Lower lobe of right lung (tissue), 2 donors: ENCODE measurements around the gene TENM4. TPM values are rescaled to one million over a fixed set of nuclear protein-coding genes. Genes with fewer than 3 reads are reported as not detected.

Source experiments
- ATAC-seq, 2 donors: fragments of 200-7000 bp; cut with Tn5 transposase; one replicate each; pipeline ENCODE4 v1.9.1; 2020 to 2022; ENCODE audit warnings: mild to moderate bottlenecking in 2 of 2, moderate library complexity in 2 of 2
- DNase-seq: peaks from one replicate; pipeline ENCODE4 v3.0.0-alpha.2; 2020
- H3K27ac ChIP-seq: fragments of 200-600 bp; one replicate; pipeline ENCODE4 v1.8.0; 2022
- H3K27me3 ChIP-seq: fragments of 200-600 bp; one replicate; pipeline ENCODE4 v1.8.0; 2022; ENCODE audit warnings: low read depth
- H3K36me3 ChIP-seq: fragments of 200-600 bp; one replicate; pipeline ENCODE4 v1.8.0; 2022; ENCODE audit warnings: mild to moderate bottlenecking
- H3K4me1 ChIP-seq: fragments of 200-600 bp; one replicate; pipeline ENCODE4 v1.8.0; 2022
- H3K4me3 ChIP-seq: fragments of 200-600 bp; one replicate; pipeline ENCODE4 v1.8.0; 2022; ENCODE audit warnings: mild to moderate bottlenecking
- H3K9me3 ChIP-seq: fragments of 200-600 bp; one replicate; pipeline ENCODE4 v1.8.0; 2022
- CTCF ChIP-seq: fragments of 200-600 bp; IDR thresholded peaks from one replicate; pipeline ENCODE4 v1.8.0; 2022; ENCODE audit warnings: antibody characterized with exemption, mild to moderate bottlenecking
- intact Hi-C: fragments of 100-400 bp; cut with DNase I; formaldehyde crosslinking; loops from one replicate; pipeline ENCODE4 v1.11.0; 2022
- total RNA-seq: library from RNA; stranded (reverse); fragmentation: NEBNext Ultra II Directional; extraction: Animal tissue kit (Norgen Biotek cat#: 25700); gene quantifications from one replicate; pipeline ENCODE4 v1.2.1, GENCODE V29; 2021
- donor health status: DM: no; HTN: yes; CAD: no; lungs with severe emphysema.

Gene TENM4
- total RNA-seq, 1 donor from 2014 or later, result 1.1 TPM

GRCh38 chr11:78784321-78785061 lies 656.3 kb downstream of the TENM4 start:
- DNase-seq, result no peak
- intact Hi-C loops, result no loop called here
- no peak for TF ChIP-seq CTCF
- no peak for ATAC-seq
- H3K4me1 ChIP-seq, result peaks cover 12% of the 10 kb centered on the region
- H3K27me3 ChIP-seq, result no peaks in the 10 kb centered on the region
- H3K4me3 ChIP-seq, result no peak overlapping the region
- no peaks in the 10 kb centered on the region for H3K36me3 ChIP-seq
- no peak overlapping the region for H3K27ac ChIP-seq
- H3K9me3 ChIP-seq, result no peaks in the 10 kb centered on the region

DNA sequence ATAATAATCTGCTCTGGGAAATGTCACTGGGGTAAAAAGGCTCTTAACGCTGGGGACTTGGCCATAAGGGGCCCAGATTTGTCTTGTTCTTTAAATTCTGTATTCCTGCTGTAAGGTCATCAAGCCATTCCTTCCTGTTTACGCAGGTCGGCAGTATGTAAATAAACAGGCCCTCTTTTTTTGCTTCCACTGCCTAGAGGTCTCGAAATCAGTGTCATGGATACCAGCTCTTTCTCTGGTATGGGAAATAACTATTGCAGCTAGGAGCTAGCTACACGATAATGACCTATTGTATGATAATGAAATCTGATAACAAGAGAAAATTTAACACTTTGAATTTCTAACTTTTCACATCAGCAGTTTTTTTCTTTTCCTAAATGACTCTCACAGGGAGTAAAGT lies 657.0 kb downstream of the TENM4 start:
- TF ChIP-seq CTCF, result no peak

DNA sequence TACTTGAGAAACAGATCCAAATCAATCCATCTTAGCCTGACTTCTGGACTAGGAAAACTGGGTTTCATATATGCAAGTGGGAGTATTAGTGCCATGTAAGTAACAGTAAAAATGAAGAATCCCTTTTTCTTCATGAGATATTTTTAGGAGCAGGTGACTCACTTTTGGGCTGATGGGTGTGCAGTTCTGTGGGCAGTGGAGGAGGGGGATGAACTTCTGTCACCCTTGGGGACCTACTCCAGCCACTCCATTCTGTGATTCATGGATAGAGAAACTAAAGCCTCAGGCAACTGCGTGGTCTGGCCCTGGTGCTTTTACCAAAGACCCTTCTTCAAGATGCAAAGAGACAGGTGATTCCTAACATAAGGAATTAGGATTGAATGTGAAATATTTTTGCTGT lies 657.5 kb downstream of the TENM4 start:
- no peaks in the 10 kb centered on the region for H3K27me3 ChIP-seq
- no peak overlapping the region for H3K4me3 ChIP-seq
- ATAC-seq, result no peak
- peaks cover under 1% of the 10 kb centered on the region for H3K4me1 ChIP-seq
- TF ChIP-seq CTCF, result no peak
- intact Hi-C loops, result no loop called here
- H3K27ac ChIP-seq, result no peak overlapping the region
- DNase-seq, result no peak
- H3K36me3 ChIP-seq, result no peaks in the 10 kb centered on the region
- H3K9me3 ChIP-seq, result no peaks in the 10 kb centered on the region

More for the DNA sequence above, 657.0 kb downstream of the TENM4 start:
- no peaks in the 10 kb centered on the region for H3K27me3 ChIP-seq
- H3K4me1 ChIP-seq, result peaks cover 6% of the 10 kb centered on the region
- ATAC-seq, result no peak
- DNase-seq, result no peak
- intact Hi-C loops, result no loop called here
- no peak overlapping the region for H3K4me3 ChIP-seq
- H3K36me3 ChIP-seq, result no peaks in the 10 kb centered on the region
- no peak overlapping the region for H3K27ac ChIP-seq
- H3K9me3 ChIP-seq, result no peaks in the 10 kb centered on the region

- Histone ChIP-seq H3K9me3 (no peaks in the 10 kb centered on the region), H3K4me1 (no peaks in the 10 kb centered on the region), H3K36me3 (no peaks in the 10 kb centered on the region), H3K4me3 (no peak overlapping the region), H3K27ac (no peak overlapping the region), H3K27me3 (no peaks in the 10 kb centered on the region)
- no peak for DNase-seq
- no peak for TF ChIP-seq CTCF
- ATAC-seq, result no peak
- intact Hi-C loops, result no loop called here
These were observed 658.1 kb downstream of the TENM4 start for GRCh38 chr11:78782725-78783124.

- intact Hi-C loops, result no loop called here
- DNase-seq (no peak), ATAC-seq (no peak)
- Histone ChIP-seq H3K27ac (no peak overlapping the region), H3K4me1 (no peaks in the 10 kb centered on the region), H3K4me3 (no peak overlapping the region), H3K27me3 (no peaks in the 10 kb centered on the region), H3K36me3 (no peaks in the 10 kb centered on the region), H3K9me3 (no peaks in the 10 kb centered on the region)
- no peak for TF ChIP-seq CTCF
These were observed 659.9 kb downstream of the TENM4 start for GRCh38 chr11:78780889-78781288.
